ENCODE results near the gene RUNX3. TPM values are rescaled to one million over a fixed set of nuclear protein-coding genes. Genes with fewer than 3 reads are reported as not detected.

The RUNX3 gene
- polyA plus RNA-seq, 1 of the 3 experiments (the other 2 are of a cell fraction), result not detected

GRCh38 chr1:24925082-24925779 lies 4.8 kb downstream of the RUNX3 start:
- no peak overlapping the region for H2AFZ ChIP-seq (ENCODE audit: low read depth)
- H3F3A ChIP-seq (replicated peaks; ENCODE audit: insufficient read depth), result no peaks in the 10 kb centered on the region
- 66% methylated on average over 9 of the region's 10 CpGs for WGBS (ENCODE audit: low lambda C conversion rate)
- H3K27me3 ChIP-seq (ENCODE audit: insufficient read depth), result peaks cover 65% of the 10 kb centered on the region
- H3K9me2 ChIP-seq, result no peaks in the 10 kb centered on the region
- TF ChIP-seq ELF1 (IDR thresholded peaks at IDR 0.05) (no peak), EZH2phosphoT487 (IDR thresholded peaks at IDR 0.05; ENCODE audit: borderline replicate concordance, low read depth) (no peak), USF2 (IDR thresholded peaks at IDR 0.05; ENCODE audit: borderline replicate concordance, low read depth, low read length) (no peak), GATA2 (CRISPR knock-in tag; IDR thresholded peaks at IDR 0.05) (no peak), MEF2A (IDR thresholded peaks at IDR 0.05; ENCODE audit: borderline replicate concordance, low read depth) (no peak), RXRA (IDR thresholded peaks at IDR 0.05; ENCODE audit: borderline replicate concordance, low read depth) (no peak), SMC3 (IDR thresholded peaks at IDR 0.05; ENCODE audit: low read depth, low read length) (no peak), TEAD4 (IDR thresholded peaks at IDR 0.05; ENCODE audit: borderline replicate concordance, insufficient read depth) (no peak)
- H3K4me1 ChIP-seq (ENCODE audit: control insufficient read depth in 1 of 2, insufficient read depth in 2 of 2, low read depth in 1 of 2, low read length in 1 of 2), result no peaks in the 10 kb centered on the region; a peak in 1 of 4 replicates
- no peak overlapping the region for H3K4me3 ChIP-seq (ENCODE audit: low read depth in 2 of 2, low read length in 1 of 2)
- H3K79me2 ChIP-seq (ENCODE audit: insufficient read depth), result no peaks in the 10 kb centered on the region
- CTCF ChIA-PET, result interaction anchor here (1.3 to 3.6 kb wide), 3 partner anchors 10 to 176 kb away, joined by 3 to 17 read pairs (median 7); no protein-coding TSS in a partner anchor
- H3K36me3 ChIP-seq (replicated peaks in 1 of 2; ENCODE audit: control insufficient read depth in 1 of 2, insufficient read depth in 2 of 2, low read length in 1 of 2), result no peaks in the 10 kb centered on the region
- POLR2A ChIA-PET, result no interaction called here
- H3K27ac ChIP-seq (ENCODE audit: low read depth in 2 of 2, low read length in 1 of 2), result no peak overlapping the region
- no peak overlapping the region for H3K4me2 ChIP-seq
- no peaks in the 10 kb centered on the region for H3K9me3 ChIP-seq
- H3K9ac ChIP-seq, result no peak overlapping the region
- DNase-seq, result no peak
- H4K20me1 ChIP-seq (ENCODE audit: insufficient read depth), result no peaks in the 10 kb centered on the region

- Histone ChIP-seq H3K4me1 (ENCODE audit: control insufficient read depth in 1 of 2, insufficient read depth in 2 of 2, low read depth in 1 of 2, low read length in 1 of 2) (no peaks in the 10 kb centered on the region; a peak in 1 of 4 replicates), H3K36me3 (replicated peaks in 1 of 2; ENCODE audit: control insufficient read depth in 1 of 2, insufficient read depth in 2 of 2, low read length in 1 of 2) (no peaks in the 10 kb centered on the region), H3K4me3 (ENCODE audit: low read depth in 2 of 2, low read length in 1 of 2) (no peak overlapping the region), H3K9ac (no peak overlapping the region), H3K9me3 (no peaks in the 10 kb centered on the region), H2AFZ (ENCODE audit: low read depth) (no peak overlapping the region), H3K79me2 (ENCODE audit: insufficient read depth) (no peaks in the 10 kb centered on the region), H3K9me2 (no peaks in the 10 kb centered on the region), H4K20me1 (ENCODE audit: insufficient read depth) (no peaks in the 10 kb centered on the region), H3F3A (replicated peaks; ENCODE audit: insufficient read depth) (peaks cover 4% of the 10 kb centered on the region), H3K4me2 (no peak overlapping the region), H3K27ac (ENCODE audit: low read depth in 2 of 2, low read length in 1 of 2) (no peak overlapping the region), H3K27me3 (ENCODE audit: insufficient read depth) (peaks cover 54% of the 10 kb centered on the region)
- DNase-seq, result no peak
- CTCF ChIA-PET, result interaction anchor here (1.3 to 3.0 kb wide), 3 partner anchors 9 to 282 kb away, joined by 3 to 12 read pairs (median 6); no protein-coding TSS in a partner anchor
- no peak for TF ChIP-seq IRF3 (IDR thresholded peaks at IDR 0.05; ENCODE audit: low read depth, low read length)
- TF ChIP-seq RXRA (IDR thresholded peaks at IDR 0.05; ENCODE audit: borderline replicate concordance, low read depth), result no peak
- no peak for TF ChIP-seq NRF1 (IDR thresholded peaks at IDR 0.05; ENCODE audit: low read depth, low read length)
- TF ChIP-seq CHD2 (IDR thresholded peaks at IDR 0.05; ENCODE audit: low read length, partially characterized antibody), result no peak
- TF ChIP-seq SIN3A (IDR thresholded peaks at IDR 0.05; ENCODE audit: borderline replicate concordance, low read depth, low read length), result no peak
- TF ChIP-seq ELF1 (IDR thresholded peaks at IDR 0.05), result no peak
- no peak for TF ChIP-seq CTCF (IDR thresholded peaks at IDR 0.05)
- TF ChIP-seq RFX5 (IDR thresholded peaks at IDR 0.05; ENCODE audit: low read length), result no peak
- TF ChIP-seq REST (IDR thresholded peaks at IDR 0.05; ENCODE audit: low read depth, low read length), result no peak
- no peak for TF ChIP-seq EP300 (IDR thresholded peaks at IDR 0.05; ENCODE audit: borderline replicate concordance in 1 of 2, low read depth in 1 of 2, low read length in 1 of 2)
- TF ChIP-seq TEAD4 (IDR thresholded peaks at IDR 0.05; ENCODE audit: borderline replicate concordance, insufficient read depth), result no peak
- 66% methylated on average over 12 of the region's 15 CpGs for WGBS (ENCODE audit: low lambda C conversion rate)
- POLR2A ChIA-PET, result no interaction called here
These were observed 6.5 kb downstream of the RUNX3 start for GRCh38 chr1:24923485-24924113.
